ENCODE measurements around the gene SPIRE1. TPM values are rescaled to one million over a fixed set of nuclear protein-coding genes. Genes with fewer than 3 reads are reported as not detected.
"Not testable (repeated sequence)": the region's sequence is repeated elsewhere in the genome, so short reads cannot be mapped to it uniquely, and the experiment has no call there.

Gene SPIRE1
- total and polyA plus RNA-seq, 2 of the 4 experiments (the other 2 are of a cell fraction), result 11.6 to 31.4 TPM

GRCh38 chr18:12540751-12541150 is 117.2 kb downstream of the SPIRE1 start:
- H3K4me3 ChIP-seq (ENCODE audit: insufficient read depth, low read depth, low read length), result no peak overlapping the region
- no peak for ATAC-seq (ENCODE audit: low read depth)
- H3K36me3 ChIP-seq (ENCODE audit: control insufficient read depth, insufficient read depth, low read length), result no peaks in the 10 kb centered on the region
- H4K5ac ChIP-seq (ENCODE audit: low read depth, low read length), result no peak overlapping the region
- H4K20me1 ChIP-seq (ENCODE audit: insufficient read depth, low read length), result peaks cover 5% of the 10 kb centered on the region
- H3K9me1 ChIP-seq (ENCODE audit: insufficient read depth, low read length), result no peaks in the 10 kb centered on the region
- ChIA-PET CTCF (no interaction called here), POLR2A (ENCODE audit: unreplicated experiment) (no interaction called here)
- no peak overlapping the region for H2AK5ac ChIP-seq (ENCODE audit: low read depth, low read length)
- H4K8ac ChIP-seq (ENCODE audit: low read depth in 2 of 2, low read length in 2 of 2), result no peak overlapping the region
- H3K23ac ChIP-seq (ENCODE audit: low read depth, low read length), result no peak overlapping the region
- no peak overlapping the region for H3K18ac ChIP-seq (ENCODE audit: low read depth, low read length)
- no peak overlapping the region for H3K4ac ChIP-seq (ENCODE audit: low read depth, low read length)
- BruUV-seq (replicated peaks), result no TSS peak
- H3K4me2 ChIP-seq (ENCODE audit: low read depth, low read length), result no peak overlapping the region
- no peaks in the 10 kb centered on the region for H3K27me3 ChIP-seq (ENCODE audit: control insufficient read depth, insufficient read depth, low read length)
- H3K9me3 ChIP-seq (ENCODE audit: control insufficient read depth, insufficient read depth, low read length), result peaks cover 3% of the 10 kb centered on the region; the same call in 1 of the 2 replicates
- no peak overlapping the region for H3K9ac ChIP-seq (ENCODE audit: low read depth, low read length)
- no peak overlapping the region for H3K56ac ChIP-seq (ENCODE audit: extremely low read depth, insufficient read depth, low read length)
- no peak overlapping the region for H2AK9ac ChIP-seq (replicated peaks; ENCODE audit: low read depth, low read length, poor library complexity)
- intact Hi-C loops (cut with micrococcal nuclease) (loop anchor here (1.0 kb wide), 1 partner anchor 119 kb away; no protein-coding TSS in a partner anchor), dilution Hi-C loops (cut with HindIII; ENCODE audit: low sequenced_read_pairs, unreplicated experiment) (no loop called here), in situ Hi-C loops (cut with MboI; ENCODE audit: low sequenced_read_pairs) (no loop called here)
- no peak for DNase-seq
- WGBS, 2 experiments (ENCODE audit: extremely low coverage in 2 of 2, insufficient read length in 1 of 2), result no CpG with 5 or more reads among the region's 2 CpGs
- H2BK5ac ChIP-seq (ENCODE audit: low read depth, low read length, poor library complexity, severe bottlenecking), result no peak overlapping the region
- no peak overlapping the region for H3K27ac ChIP-seq (ENCODE audit: insufficient read depth, low read length)
- no peak overlapping the region for H2BK15ac ChIP-seq (ENCODE audit: low read depth, low read length)
- H3K14ac ChIP-seq (replicated peaks; ENCODE audit: low read depth, low read length), result no peak overlapping the region
- no peak overlapping the region; the same call in 1 of the 2 replicates for H2BK20ac ChIP-seq (ENCODE audit: low read depth, low read length)
- H2BK120ac ChIP-seq (ENCODE audit: low read depth, low read length), result no peak overlapping the region
- no peak overlapping the region for H2AFZ ChIP-seq (replicated peaks; ENCODE audit: low read length, poor library complexity)
- peaks cover 7 to 41% of the 10 kb centered on the region in 2 experiments for H3K79me1 ChIP-seq (ENCODE audit: low read depth in 1 of 2, low read length in 2 of 2)
- no peak overlapping the region for H4K91ac ChIP-seq (ENCODE audit: insufficient read depth, low read depth, low read length)
- TF ChIP-seq NFE2L2 (IDR thresholded peaks at IDR 0.05; ENCODE audit: low read depth, low read length), result no peak
- no peak for TF ChIP-seq SMC3 (IDR thresholded peaks at IDR 0.05; ENCODE audit: low read depth, low read length)
- no peaks in the 10 kb centered on the region for H3K4me1 ChIP-seq (ENCODE audit: control insufficient read depth, insufficient read depth, low read length)

GRCh38 chr18:12539158-12539557 is 118.7 kb downstream of the SPIRE1 start:
- H2BK120ac ChIP-seq (ENCODE audit: low read depth, low read length); H2BK20ac ChIP-seq (ENCODE audit: low read depth, low read length); BruUV-seq (replicated peaks); H3K9me1 ChIP-seq (ENCODE audit: insufficient read depth, low read length); H3K36me3 ChIP-seq (ENCODE audit: control insufficient read depth, insufficient read depth, low read length); H2AK9ac ChIP-seq (replicated peaks; ENCODE audit: low read depth, low read length, poor library complexity); intact Hi-C loops (cut with micrococcal nuclease); H4K8ac ChIP-seq (ENCODE audit: low read depth in 2 of 2, low read length in 2 of 2); H3K18ac ChIP-seq (ENCODE audit: low read depth, low read length); H3K27ac ChIP-seq (ENCODE audit: insufficient read depth, low read length); dilution Hi-C loops (cut with HindIII; ENCODE audit: low sequenced_read_pairs, unreplicated experiment); H3K4me1 ChIP-seq (ENCODE audit: control insufficient read depth, insufficient read depth, low read length); H4K91ac ChIP-seq (ENCODE audit: insufficient read depth, low read depth, low read length); H4K20me1 ChIP-seq (ENCODE audit: insufficient read depth, low read length); H3K14ac ChIP-seq (replicated peaks; ENCODE audit: low read depth, low read length); H3K4ac ChIP-seq (ENCODE audit: low read depth, low read length); H2BK15ac ChIP-seq (ENCODE audit: low read depth, low read length); H3K4me3 ChIP-seq (ENCODE audit: insufficient read depth, low read depth, low read length); H3K9ac ChIP-seq (ENCODE audit: low read depth, low read length); H3K23ac ChIP-seq (ENCODE audit: low read depth, low read length); ATAC-seq (ENCODE audit: low read depth); H2AFZ ChIP-seq (replicated peaks; ENCODE audit: low read length, poor library complexity); H3K27me3 ChIP-seq (ENCODE audit: control insufficient read depth, insufficient read depth, low read length); H2AK5ac ChIP-seq (ENCODE audit: low read depth, low read length); H3K4me2 ChIP-seq (ENCODE audit: low read depth, low read length); in situ Hi-C loops (cut with MboI; ENCODE audit: low sequenced_read_pairs); H2BK5ac ChIP-seq (ENCODE audit: low read depth, low read length, poor library complexity, severe bottlenecking); H3K9me3 ChIP-seq (ENCODE audit: control insufficient read depth, insufficient read depth, low read length); H3K56ac ChIP-seq (ENCODE audit: extremely low read depth, insufficient read depth, low read length); H4K5ac ChIP-seq (ENCODE audit: low read depth, low read length): not testable (repeated sequence)
- no CpG with 5 or more reads among the region's 4 CpGs for WGBS, 2 experiments (ENCODE audit: extremely low coverage in 2 of 2, insufficient read length in 1 of 2)
- peaks cover 15 to 37% of the 10 kb centered on the region in 2 experiments for H3K79me1 ChIP-seq (ENCODE audit: low read depth in 1 of 2, low read length in 2 of 2)
- CTCF ChIA-PET, result interaction anchor here (1.4 kb wide), 1 partner anchor 102 kb away, joined by 3 read pairs; no protein-coding TSS in a partner anchor
- DNase-seq, result peak; percentile 12
- POLR2A ChIA-PET (ENCODE audit: unreplicated experiment), result interaction anchor here (0.6 kb wide), 1 partner anchor 14 kb away, joined by 5 read pairs; no protein-coding TSS in a partner anchor

Measured in IMR-90 (cell line).